AG04450 (cell line): ENCODE results near the gene IQCN. TPM values are rescaled to one million over a fixed set of nuclear protein-coding genes. Genes with fewer than 3 reads are reported as not detected.

Experiments used
- CTCF ChIA-PET: fragments of 300-600, 350-600 bp; formaldehyde crosslinking; extraction: SDS; loops from one replicate; lab custom pipeline; 2022; ENCODE audit warnings: antibody characterized with exemption, inconsistent platforms; lab: Charles Lee
- POLR2A ChIA-PET: fragments of 350-600 bp; formaldehyde crosslinking; extraction: SDS; loops from one replicate; lab custom pipeline; 2021; ENCODE audit warnings: antibody characterized with exemption, inconsistent platforms; lab: Yijun Ruan, JAX
- DNase-seq: peaks from one replicate; pipeline ENCODE4 v3.0.0-alpha.2; 2011; ENCODE audit warnings: low read depth, low spot score
- H3K27ac ChIP-seq: one replicate; pipeline ENCODE4 v1.5.1; 2012; ENCODE audit warnings: low read depth, low read length, control low read depth
- H3K27me3 ChIP-seq: one replicate; pipeline ENCODE4 v1.6.0; 2012; ENCODE audit warnings: low read length; ENCODE audit not compliant: control insufficient read depth, insufficient read depth
- H3K4me3 ChIP-seq: 2 replicates; pipeline ENCODE4 v1.5.1; 2011; ENCODE audit warnings: mild to moderate bottlenecking, low read depth, low read length, control low read depth
- H3K9me3 ChIP-seq: 2 replicates; pipeline ENCODE4 v1.5.1; 2012; ENCODE audit warnings: low read length; ENCODE audit not compliant: control insufficient read depth, insufficient read depth
- polyA plus RNA-seq: library from polyadenylated mRNA; depleted of rRNA; stranded (reverse); fragments of >200 nt; gene quantifications from 2 replicates; pipeline ENCODE4 v1.2.3, GENCODE V29; 2011
- TF ChIP-seq, protein P1 (sequence below): IDR thresholded peaks from 2 replicates; pipeline ENCODE4 v1.5.1; 2011; ENCODE audit warnings: low read depth, low read length, control low read depth, inconsistent platforms

IQCN gene
- polyA plus RNA-seq, 1 experiment = 0.45 TPM

DNA sequence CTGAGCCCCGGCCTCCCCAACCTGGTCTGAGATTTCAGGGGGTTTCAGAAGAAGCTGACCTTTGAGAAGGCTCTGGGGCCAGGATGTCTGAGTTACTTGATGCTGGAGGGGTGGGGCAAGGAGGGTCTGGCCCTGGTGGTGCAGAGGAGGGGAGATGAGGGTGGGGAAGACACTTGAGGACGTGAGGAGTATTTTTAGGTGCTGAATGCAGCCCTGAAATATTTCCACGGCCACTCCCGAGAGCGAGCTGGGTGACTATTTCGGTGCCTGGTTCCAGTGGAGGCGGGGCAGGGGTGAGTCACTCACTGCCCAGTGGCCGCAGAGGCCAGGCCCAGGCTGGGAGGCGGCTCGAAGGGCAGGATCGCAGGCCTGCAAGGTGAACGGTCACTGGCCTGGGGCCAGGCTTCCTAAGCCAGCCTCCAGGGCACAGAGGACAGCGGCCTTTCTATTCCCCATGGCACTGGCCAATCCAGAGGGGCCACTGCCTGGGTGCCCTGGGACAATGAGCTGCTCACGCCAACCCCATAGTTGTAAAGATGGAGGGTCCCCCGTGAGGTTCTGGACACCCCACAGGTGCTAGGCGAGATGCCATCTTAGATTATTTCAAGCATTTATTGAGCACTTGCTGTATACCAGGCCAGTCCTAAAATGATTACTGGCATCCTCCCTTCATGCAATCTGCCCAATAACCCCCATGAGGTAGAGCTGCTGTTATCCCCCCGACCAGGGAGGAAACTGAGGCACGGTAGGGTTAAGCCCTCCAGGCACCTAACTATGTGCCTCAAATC is 26.9 kb upstream of the IQCN start:
- ChIA-PET POLR2A (interaction anchor here (0.6 to 1.3 kb wide), 5 partner anchors 9 to 222 kb away, joined by 3 to 13 read pairs (median 4); partner anchors contain the start of genes JUND and LSM4), CTCF (interaction anchor here (1.2 kb wide), 1 partner anchor 27 kb away, joined by 4 read pairs; no protein-coding TSS in a partner anchor)
- Histone ChIP-seq H3K9me3 (no peaks in the 10 kb centered on the region), H3K27ac (peak overlapping the region; percentile 47), H3K27me3 (no peaks in the 10 kb centered on the region), H3K4me3 (no peak overlapping the region)
- TF ChIP-seq, protein P1, sequence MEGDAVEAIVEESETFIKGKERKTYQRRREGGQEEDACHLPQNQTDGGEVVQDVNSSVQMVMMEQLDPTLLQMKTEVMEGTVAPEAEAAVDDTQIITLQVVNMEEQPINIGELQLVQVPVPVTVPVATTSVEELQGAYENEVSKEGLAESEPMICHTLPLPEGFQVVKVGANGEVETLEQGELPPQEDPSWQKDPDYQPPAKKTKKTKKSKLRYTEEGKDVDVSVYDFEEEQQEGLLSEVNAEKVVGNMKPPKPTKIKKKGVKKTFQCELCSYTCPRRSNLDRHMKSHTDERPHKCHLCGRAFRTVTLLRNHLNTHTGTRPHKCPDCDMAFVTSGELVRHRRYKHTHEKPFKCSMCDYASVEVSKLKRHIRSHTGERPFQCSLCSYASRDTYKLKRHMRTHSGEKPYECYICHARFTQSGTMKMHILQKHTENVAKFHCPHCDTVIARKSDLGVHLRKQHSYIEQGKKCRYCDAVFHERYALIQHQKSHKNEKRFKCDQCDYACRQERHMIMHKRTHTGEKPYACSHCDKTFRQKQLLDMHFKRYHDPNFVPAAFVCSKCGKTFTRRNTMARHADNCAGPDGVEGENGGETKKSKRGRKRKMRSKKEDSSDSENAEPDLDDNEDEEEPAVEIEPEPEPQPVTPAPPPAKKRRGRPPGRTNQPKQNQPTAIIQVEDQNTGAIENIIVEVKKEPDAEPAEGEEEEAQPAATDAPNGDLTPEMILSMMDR = no peak
- DNase-seq = no peak

DNA sequence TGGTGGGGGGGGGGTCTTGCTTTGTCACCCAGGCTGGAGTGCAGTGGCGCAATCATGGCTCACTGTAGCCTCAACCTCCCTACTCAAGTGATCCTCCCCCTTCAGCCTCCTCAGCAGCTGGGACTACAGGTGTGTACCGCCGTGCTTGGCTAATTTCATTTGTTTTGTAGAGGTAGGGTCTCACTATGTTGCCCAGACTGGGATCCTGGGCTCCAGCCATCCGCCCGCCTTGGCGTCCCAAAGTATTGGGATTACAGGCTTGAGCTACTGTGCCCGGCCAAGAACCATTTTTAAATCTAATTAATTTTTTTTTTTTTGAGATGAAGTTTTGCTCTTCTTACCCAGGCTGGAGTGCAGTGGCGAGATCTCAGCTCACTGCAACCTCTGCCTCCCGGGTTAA is 25.4 kb upstream of the IQCN start:
- TF ChIP-seq, protein P1 = no peak
- no peak overlapping the region for H3K27ac ChIP-seq
- ChIA-PET CTCF (interaction anchor here (1.3 kb wide), 1 partner anchor 29 kb away, joined by 4 read pairs; no protein-coding TSS in a partner anchor), POLR2A (interaction anchor here (0.6 kb wide), 1 partner anchor 717 kb away, joined by 3 read pairs; no protein-coding TSS in a partner anchor)
- H3K9me3 ChIP-seq = no peaks in the 10 kb centered on the region
- H3K27me3 ChIP-seq = no peaks in the 10 kb centered on the region
- no peak overlapping the region for H3K4me3 ChIP-seq
- no peak for DNase-seq

DNA sequence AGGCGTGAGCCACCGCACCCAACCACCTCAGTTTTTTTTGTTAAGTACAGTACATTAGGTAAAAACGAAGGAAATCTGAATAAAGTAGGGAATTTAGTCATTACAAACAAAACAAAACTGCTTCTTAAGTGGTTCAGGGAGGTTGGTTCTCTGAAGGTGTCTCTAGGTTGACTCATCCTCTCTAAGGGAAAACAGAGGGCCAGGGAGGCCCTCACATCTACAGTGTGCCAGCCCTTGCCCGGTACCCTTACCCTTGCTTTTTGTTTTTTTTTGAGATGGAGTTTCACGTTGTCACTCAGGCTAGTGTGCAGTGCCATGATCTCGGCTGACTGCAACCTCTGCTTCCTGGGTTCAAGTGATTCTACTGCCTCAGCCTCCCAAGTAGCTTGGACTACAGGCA is 24.3 kb upstream of the IQCN start:
- H3K27ac ChIP-seq = no peak overlapping the region
- no peak for DNase-seq
- no peaks in the 10 kb centered on the region for H3K9me3 ChIP-seq
- no peak overlapping the region for H3K4me3 ChIP-seq
- CTCF ChIA-PET = no interaction called here
- POLR2A ChIA-PET = interaction anchor here (1.1 kb wide), 1 partner anchor 30 kb away, joined by 4 read pairs; no protein-coding TSS in a partner anchor
- TF ChIP-seq, protein P1 = no peak
- no peaks in the 10 kb centered on the region for H3K27me3 ChIP-seq

DNA sequence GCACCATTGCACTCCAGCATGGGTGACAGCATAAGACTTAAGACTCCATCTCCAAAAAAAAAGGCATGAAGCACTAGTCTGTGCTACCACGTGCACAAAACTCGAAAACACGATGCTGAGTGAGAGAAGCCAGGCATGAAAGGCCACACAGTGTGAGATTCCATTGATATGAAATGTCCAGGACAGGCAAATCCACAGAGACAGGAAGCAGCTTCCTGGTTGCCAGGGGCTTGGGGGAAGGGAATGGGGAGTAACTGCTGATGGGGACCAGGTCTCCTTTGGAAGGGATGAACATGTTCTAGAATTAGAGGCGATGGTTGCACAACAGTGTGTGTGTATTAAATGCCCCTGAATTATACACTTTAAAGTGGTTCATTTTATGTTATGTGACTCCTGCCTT is 23.1 kb upstream of the IQCN start:
- TF ChIP-seq, protein P1 = no peak
- Histone ChIP-seq H3K27ac (no peak overlapping the region), H3K9me3 (no peaks in the 10 kb centered on the region), H3K27me3 (no peaks in the 10 kb centered on the region), H3K4me3 (no peak overlapping the region)
- no peak for DNase-seq
- ChIA-PET CTCF (interaction anchor here (1.8 to 2.0 kb wide), 2 partner anchors 18 to 31 kb away, joined by 7 to 10 read pairs; no protein-coding TSS in a partner anchor), POLR2A (interaction anchor here (2.5 kb wide), 1 partner anchor 16 kb away, joined by 16 read pairs; the partner anchor contains the start of gene JUND)

DNA sequence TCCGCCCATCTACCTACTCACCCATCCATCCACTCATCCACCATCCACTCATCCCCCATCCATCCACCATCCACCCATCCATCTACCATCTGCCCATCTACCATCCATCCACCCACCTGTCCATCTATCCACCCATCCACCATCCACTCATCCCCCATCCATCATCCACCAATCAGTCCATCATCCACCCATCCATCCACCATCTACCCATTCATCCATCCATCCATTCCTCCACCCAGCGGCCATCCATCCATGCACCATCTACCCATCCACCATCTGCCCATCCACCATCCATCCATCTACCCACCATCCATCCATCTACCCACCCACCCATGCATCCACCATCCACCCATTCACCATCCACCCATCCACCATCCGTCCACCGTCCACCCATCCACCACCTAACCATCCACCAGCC is 20.8 kb upstream of the IQCN start:
- CTCF ChIA-PET = interaction anchor here (4.0 kb wide), 1 partner anchor 16 kb away, joined by 32 read pairs; no protein-coding TSS in a partner anchor

More for the DNA sequence above, 20.8 kb upstream of the IQCN start:
- Histone ChIP-seq H3K9me3 (no peaks in the 10 kb centered on the region), H3K4me3 (no peak overlapping the region), H3K27ac (no peak overlapping the region), H3K27me3 (no peaks in the 10 kb centered on the region)
- TF ChIP-seq, protein P1 = no peak
- POLR2A ChIA-PET = no interaction called here
- no peak for DNase-seq
